Renal cortical epithelial cell (primary cell): ENCODE data around the gene RCCD1. TPM values are rescaled to one million over a fixed set of nuclear protein-coding genes. Genes with fewer than 3 reads are reported as not detected.

Experiments used
- total RNA-seq: library from RNA; depleted of rRNA; stranded (reverse); fragments of >200 nt; gene quantifications from 2 replicates; pipeline ENCODE4 v1.2.3, GENCODE V29; 2014

RCCD1 gene
- total RNA-seq, 1 donor from 2014 or later = 15.7 TPM

Other genes with a start within 250 kb of the RCCD1 start
- 0.89 and 4.3 TPM in 2 replicates for gene BLM, start 237.5 kb upstream of the RCCD1 start, total RNA-seq
- gene FURIN, start 86.3 kb upstream of the RCCD1 start, total RNA-seq = 59.2 and 124 TPM in 2 replicates
- 3.3 and 7.1 TPM in 2 replicates for gene FES, start 70.4 kb upstream of the RCCD1 start, total RNA-seq
- gene MAN2A2, start 51.6 kb upstream of the RCCD1 start, total RNA-seq = 12.0 and 31.3 TPM in 2 replicates
- gene HDDC3, start 22.3 kb upstream of the RCCD1 start, total RNA-seq = 13.0 and 17.1 TPM in 2 replicates
- 71.0 and 74.1 TPM in 2 replicates for gene UNC45A, start 19.6 kb upstream of the RCCD1 start, total RNA-seq
- gene PRC1, start 39.7 kb downstream of the RCCD1 start, total RNA-seq = 18.4 and 93.3 TPM in 2 replicates
- gene VPS33B, start 67.7 kb downstream of the RCCD1 start, total RNA-seq = 13.8 and 22.4 TPM in 2 replicates
- under 0.01 and 0.52 TPM in 2 replicates for gene SV2B, start 145.4 kb downstream of the RCCD1 start, total RNA-seq